Mesodermal cell (in vitro differentiated cells): ENCODE data around the gene ZNF737. TPM values are rescaled to one million over a fixed set of nuclear protein-coding genes. Genes with fewer than 3 reads are reported as not detected.
"Not testable (repeated sequence)": the region's sequence is repeated elsewhere in the genome, so short reads cannot be mapped to it uniquely, and the experiment has no call there.

Experiments used
- H3K27ac ChIP-seq: 2 replicates; pipeline ENCODE4 v1.7.0; 2013; ENCODE audit warnings: mild to moderate bottlenecking, low read depth, low read length, moderate library complexity; ENCODE audit not compliant: severe bottlenecking
- H3K36me3 ChIP-seq: 2 replicates; pipeline ENCODE4 v1.7.1; 2013; ENCODE audit warnings: mild to moderate bottlenecking, low read length, moderate library complexity; ENCODE audit not compliant: control insufficient read depth, insufficient read depth
- H3K4me1 ChIP-seq: one replicate; pipeline ENCODE4 v1.7.1; 2013; ENCODE audit warnings: mild to moderate bottlenecking, low read length; ENCODE audit not compliant: insufficient read depth, control insufficient read depth, poor library complexity, severe bottlenecking
- H3K4me3 ChIP-seq: 2 replicates; pipeline ENCODE4 v1.7.0; 2013; ENCODE audit warnings: low read length, control low read depth, mild to moderate bottlenecking; ENCODE audit not compliant: insufficient read depth, poor library complexity, severe bottlenecking; ENCODE audit errors: extremely low read depth
- H3K9me3 ChIP-seq: 2 replicates; pipeline ENCODE4 v1.7.1; 2013; ENCODE audit warnings: mild to moderate bottlenecking, low read length, moderate library complexity; ENCODE audit not compliant: control insufficient read depth
- WGBS, 2 experiments: methylation state at CpG; one replicate each; pipeline ENCODE4 v1.1.5; 2013; ENCODE audit warnings: missing lambda C conversion rate in 2 of 2; ENCODE audit not compliant: insufficient coverage in 2 of 2; 5-methylcytosine and 5-hydroxymethylcytosine counted together
- polyA plus RNA-seq, 2 experiments: library from polyadenylated mRNA; stranded (reverse); fragments of 50-300 nt; gene quantifications; one replicate each; pipeline ENCODE4 v1.2.3, GENCODE V29; 2013

Gene ZNF737
- 7.9 TPM for polyA plus RNA-seq (2013, experiment 1 of 2)
- 7.5 TPM for polyA plus RNA-seq (2013, experiment 2 of 2)

- 6 to 8% methylated on average over 17 to 26 of the region's 28 CpGs for WGBS, 2 experiments
- peaks cover 23% of the 10 kb centered on the region for H3K9me3 ChIP-seq
These were observed at the start of gene ZNF737 for GRCh38 chr19:20565321-20566018. Gene ZNF737 (minus strand): TSS chr19:20565781. CDS start chr19:20565640, 141 bp downstream.

GRCh38 chr19:20614971-20615370, 49.4 kb upstream of the ZNF737 start:
- WGBS, 2 experiments = 53 to 83% methylated on average over 2 to 3 of the region's 4 CpGs
- H3K36me3 ChIP-seq, H3K27ac ChIP-seq, H3K4me1 ChIP-seq, H3K9me3 ChIP-seq, H3K4me3 ChIP-seq: not testable (repeated sequence)

More at GRCh38 chr19:20565321-20566018, at the start of gene ZNF737:
- Histone ChIP-seq H3K4me3 (peak within 1 kb of the TSS; percentile 63), H3K36me3 (peaks cover 35% of the 10 kb centered on the region), H3K27ac (peak within 1 kb of the TSS; percentile 99), H3K4me1 (no peaks in the 10 kb centered on the region)

GRCh38 chr19:20612711-20613316, 47.2 kb upstream of the ZNF737 start:
- Histone ChIP-seq H3K36me3 (no peaks in the 10 kb centered on the region), H3K4me1 (no peaks in the 10 kb centered on the region), H3K4me3 (no peak overlapping the region), H3K27ac (no peak overlapping the region), H3K9me3 (peaks cover 12% of the 10 kb centered on the region)
- WGBS, 2 experiments = 77 to 85% methylated on average over 2 to 3 of the region's 5 CpGs

GRCh38 chr19:20611866-20612265, 46.3 kb upstream of the ZNF737 start:
- WGBS, 2 experiments = 85 to 96% methylated on average over 3 to 4 of the region's 6 CpGs
- H3K4me1 ChIP-seq = no peaks in the 10 kb centered on the region
- H3K27ac ChIP-seq = no peak overlapping the region
- H3K4me3 ChIP-seq = no peak overlapping the region
- H3K36me3 ChIP-seq = no peaks in the 10 kb centered on the region
- H3K9me3 ChIP-seq = peaks cover 14% of the 10 kb centered on the region

GRCh38 chr19:20607943-20608342, 42.4 kb upstream of the ZNF737 start:
- Histone ChIP-seq H3K4me1 (no peaks in the 10 kb centered on the region), H3K36me3 (no peaks in the 10 kb centered on the region), H3K27ac (no peak overlapping the region), H3K4me3 (no peak overlapping the region), H3K9me3 (peaks cover 23% of the 10 kb centered on the region)
- WGBS, 2 experiments = 100% methylated on average over 1 of the region's 1 CpG; no CpG with 5 or more reads in 1 of the 2 experiments

GRCh38 chr19:20558571-20558970, 7.0 kb downstream of the ZNF737 start:
- no peak overlapping the region for H3K4me3 ChIP-seq
- no peaks in the 10 kb centered on the region for H3K4me1 ChIP-seq
- H3K9me3 ChIP-seq = peaks cover 62% of the 10 kb centered on the region
- H3K36me3 ChIP-seq = peaks cover 72% of the 10 kb centered on the region
- no peak overlapping the region for H3K27ac ChIP-seq

- 60% methylated on average over 1 of the region's 4 CpGs; no CpG with 5 or more reads in 1 of the 2 experiments for WGBS, 2 experiments
- H3K9me3 ChIP-seq = peaks cover 61% of the 10 kb centered on the region
- no peak overlapping the region for H3K27ac ChIP-seq
- H3K36me3 ChIP-seq = peaks cover 72% of the 10 kb centered on the region
- no peak overlapping the region for H3K4me3 ChIP-seq
- H3K4me1 ChIP-seq = no peaks in the 10 kb centered on the region
These were observed 7.6 kb downstream of the ZNF737 start for GRCh38 chr19:20558011-20558410.

GRCh38 chr19:20544667-20545333, 20.8 kb downstream of the ZNF737 start:
- Histone ChIP-seq H3K36me3 (peaks cover 64% of the 10 kb centered on the region), H3K9me3 (peaks cover 58% of the 10 kb centered on the region)
- WGBS, 2 experiments = 97 to 100% methylated on average over 1 to 5 of the region's 7 CpGs
- not testable (repeated sequence) for H3K4me1 ChIP-seq, H3K4me3 ChIP-seq, H3K27ac ChIP-seq

- no CpG with 5 or more reads among the region's 29 CpGs for WGBS, 2 experiments
- not testable (repeated sequence) for H3K4me3 ChIP-seq, H3K4me1 ChIP-seq, H3K27ac ChIP-seq, H3K36me3 ChIP-seq, H3K9me3 ChIP-seq
These were observed 35.3 kb downstream of the ZNF737 start for GRCh38 chr19:20530303-20530702.

- no peaks in the 10 kb centered on the region for H3K9me3 ChIP-seq
- no peak overlapping the region for H3K27ac ChIP-seq
- H3K4me3 ChIP-seq = no peak overlapping the region
- 89% methylated on average over 2 of the region's 5 CpGs; no CpG with 5 or more reads in 1 of the 2 experiments for WGBS, 2 experiments
- no peaks in the 10 kb centered on the region for H3K4me1 ChIP-seq
- H3K36me3 ChIP-seq = no peaks in the 10 kb centered on the region
These were observed 52.2 kb downstream of the ZNF737 start for GRCh38 chr19:20513189-20513904.
